ENCODE measurements around the gene ITM2B.

Gene ITM2B

DNA sequence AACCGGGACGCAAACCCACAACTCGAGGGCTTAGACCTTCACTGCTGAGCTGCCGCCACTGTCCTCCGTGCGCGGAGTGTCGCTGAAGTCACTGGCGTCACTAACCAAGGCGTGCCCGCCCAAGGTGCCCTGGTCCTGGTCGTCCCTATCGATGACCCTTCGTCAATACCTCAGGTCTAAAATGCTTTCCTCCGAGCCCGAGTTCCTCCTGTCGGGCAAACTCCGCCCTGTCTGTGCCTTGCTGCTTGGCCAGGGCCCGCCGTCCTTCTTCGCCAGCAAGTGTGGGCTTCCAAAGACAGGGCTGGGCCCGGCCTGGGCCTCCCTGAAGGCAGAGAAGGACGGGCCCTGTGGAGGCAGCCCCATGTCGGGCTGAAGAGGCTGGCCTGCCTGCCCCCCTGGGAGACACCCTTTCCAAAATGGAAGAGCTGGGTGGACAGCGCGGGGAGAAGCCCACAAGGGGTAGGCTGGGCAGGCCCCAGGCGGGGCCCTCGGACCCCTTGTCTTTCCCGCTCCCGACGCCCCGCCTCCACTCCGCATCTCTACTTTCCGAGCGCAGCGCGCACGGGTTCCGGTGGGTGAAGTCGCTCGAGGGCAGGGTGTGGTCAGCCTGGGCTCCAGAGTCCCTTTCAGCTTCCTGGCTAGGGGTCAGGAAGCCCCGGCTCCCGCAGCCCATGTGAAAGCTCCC, 84.0 kb downstream of the ITM2B start:
- DNase-seq = no peak

DNA sequence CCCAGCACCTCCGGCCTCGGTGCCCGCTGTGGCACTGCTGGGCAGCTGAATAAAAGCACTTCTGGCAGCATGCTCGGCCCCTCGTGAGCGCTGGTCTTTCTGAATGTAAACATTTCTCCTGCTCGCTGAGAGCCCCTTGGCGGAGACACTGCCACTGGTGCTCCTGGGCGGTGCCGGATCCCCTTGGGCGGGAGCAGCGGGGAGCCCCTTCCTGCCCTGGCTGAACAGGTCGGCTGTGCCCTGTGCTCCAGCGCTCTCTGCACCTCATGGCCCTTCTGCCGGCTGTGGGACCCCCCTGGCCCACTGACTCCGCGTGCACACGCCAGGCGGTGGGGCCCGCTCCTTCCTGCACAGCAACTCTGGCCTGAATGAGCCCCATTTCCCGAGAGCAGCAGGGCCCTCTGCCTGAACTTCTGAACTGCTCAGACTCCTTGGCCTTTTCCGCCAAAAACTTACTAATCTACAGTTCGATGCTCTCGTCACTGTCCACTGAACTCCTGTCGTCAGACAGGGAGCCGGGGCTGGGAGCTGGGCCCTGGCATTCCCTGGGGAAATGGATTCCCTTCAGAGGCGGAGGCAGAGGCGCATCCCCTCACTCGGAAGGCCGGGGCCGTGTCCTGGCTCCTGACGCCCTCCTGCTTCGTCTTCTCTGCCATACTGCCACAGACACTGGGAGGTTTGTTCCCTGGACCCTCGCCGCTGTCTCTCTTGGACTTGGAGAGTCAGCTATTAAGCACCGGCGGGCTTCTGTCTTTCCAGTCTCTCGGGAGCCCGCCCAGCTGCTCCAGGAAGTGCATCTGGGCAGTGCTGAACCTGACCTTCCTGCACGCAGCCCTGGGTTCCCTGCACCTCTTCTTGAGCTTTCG, 84.7 kb downstream of the ITM2B start:
- DNase-seq = no peak

DNA sequence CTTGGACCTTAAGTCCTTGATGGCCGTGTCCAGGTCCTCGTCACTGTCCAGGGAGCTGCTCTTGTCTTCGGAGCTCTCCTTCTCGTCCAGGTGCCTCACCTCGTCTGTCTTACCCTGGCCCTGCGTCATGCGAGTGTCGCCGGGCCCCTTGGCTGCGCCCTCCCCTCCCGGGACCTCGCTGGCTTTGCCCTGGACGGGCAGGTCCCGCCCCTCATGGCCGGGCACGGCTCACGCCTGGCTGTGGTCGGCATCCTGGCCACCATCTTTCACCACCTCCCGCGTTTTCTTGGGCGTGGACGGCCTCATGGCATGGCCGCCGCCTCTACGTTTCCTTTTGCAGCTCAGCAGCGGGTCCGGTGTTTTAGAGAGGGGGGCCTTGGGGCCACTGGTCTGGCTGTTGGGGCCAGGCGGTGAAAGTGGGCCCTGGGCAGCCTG, 85.4 kb downstream of the ITM2B start:
- no peak for DNase-seq

DNA sequence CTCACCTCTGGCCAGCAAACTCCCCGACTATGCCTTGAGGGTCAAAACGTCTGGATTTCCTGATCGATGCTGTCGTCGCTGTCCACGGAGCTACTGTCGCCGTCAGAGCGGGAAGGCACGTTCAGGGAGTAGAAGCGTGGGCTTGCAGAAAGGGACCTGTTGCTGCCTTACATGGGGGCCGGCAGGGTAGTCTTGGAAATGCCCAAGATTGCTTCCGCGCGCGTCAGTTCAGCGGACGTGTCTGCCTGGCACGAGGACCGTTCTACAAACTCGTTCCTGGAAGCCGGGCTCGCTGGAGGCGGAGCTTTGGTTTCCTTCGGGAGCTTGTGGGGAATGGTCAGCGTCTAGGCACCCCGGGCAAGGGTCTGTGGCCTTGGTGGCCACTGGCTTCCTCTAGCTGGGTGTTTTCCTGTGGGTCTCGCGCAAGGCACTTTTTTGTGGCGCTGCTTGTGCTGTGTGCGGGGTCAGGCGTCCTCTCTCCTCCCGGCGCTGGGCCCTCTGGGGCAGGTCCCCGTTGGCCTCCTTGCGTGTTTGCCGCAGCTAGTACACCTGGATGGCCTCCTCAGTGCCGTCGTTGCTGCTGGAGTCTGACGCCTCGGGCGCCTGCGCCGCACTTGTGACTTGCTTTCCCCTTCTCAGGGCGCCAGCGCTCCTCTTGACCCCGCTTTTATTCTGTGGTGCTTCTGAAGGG, 86.0 kb downstream of the ITM2B start:
- peak; percentile 67 for DNase-seq

Data from activated effector memory CD4-positive, alpha-beta T cell treated with anti-CD3 and anti-CD28 coated beads, Interleukin-2, amount 50 U/mL, for 16 hours (primary cell).